ENCODE data around the gene BSPRY. TPM values are rescaled to one million over a fixed set of nuclear protein-coding genes. Genes with fewer than 3 reads are reported as not detected.

The BSPRY gene
- total RNA-seq, 1 donor = not detected

DNA sequence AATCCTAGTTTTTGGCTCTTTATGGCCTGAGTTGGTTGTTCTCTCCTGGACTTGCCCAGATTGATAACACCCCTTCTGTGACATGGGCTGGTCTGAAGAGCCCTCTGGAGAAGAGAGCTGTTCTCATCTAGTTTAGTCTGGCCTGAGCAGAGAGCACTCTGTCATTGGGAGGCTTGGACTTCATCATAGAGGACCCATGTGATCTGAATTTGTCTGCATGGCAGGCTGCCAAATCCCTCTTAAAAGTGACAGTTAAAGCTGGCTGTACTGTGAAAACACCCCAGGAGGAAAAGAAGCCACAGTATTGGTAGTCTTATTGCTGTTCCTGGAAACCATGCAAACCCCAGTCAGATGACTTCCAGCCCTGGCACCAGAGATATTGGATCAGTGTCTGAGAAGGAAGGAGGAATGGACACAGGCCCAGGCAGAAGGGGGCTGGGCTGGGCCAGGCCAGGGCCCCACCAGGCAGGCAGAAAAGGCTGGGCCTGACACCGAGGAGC, 5.6 kb upstream of the BSPRY start:
- H3K27me3 ChIP-seq (ENCODE audit: insufficient read depth, low read length) = peaks cover 5% of the 10 kb centered on the region
- DNase-seq (ENCODE audit: insufficient read length, low spot score, missing footprints) = peak; percentile 93
- no peaks in the 10 kb centered on the region for H3K79me2 ChIP-seq (ENCODE audit: insufficient read depth, low read length)
- no peaks in the 10 kb centered on the region for H4K20me1 ChIP-seq (ENCODE audit: insufficient read depth, low read length)
- H3K4me2 ChIP-seq (ENCODE audit: insufficient read depth, low read length) = no peak overlapping the region
- H2AFZ ChIP-seq (ENCODE audit: low read length) = peak overlapping the region; percentile 77
- H3K27ac ChIP-seq (ENCODE audit: low read depth, low read length) = no peak overlapping the region
- no peak overlapping the region for H3K4me3 ChIP-seq (ENCODE audit: insufficient read depth, low read length)
- peaks cover 13% of the 10 kb centered on the region for H3K4me1 ChIP-seq (ENCODE audit: insufficient read depth, low read length)
- no peaks in the 10 kb centered on the region for H3K9me3 ChIP-seq (ENCODE audit: low read depth, low read length)
- no peaks in the 10 kb centered on the region for H3K36me3 ChIP-seq (ENCODE audit: insufficient read depth, low read length)
- TF ChIP-seq, protein P1, sequence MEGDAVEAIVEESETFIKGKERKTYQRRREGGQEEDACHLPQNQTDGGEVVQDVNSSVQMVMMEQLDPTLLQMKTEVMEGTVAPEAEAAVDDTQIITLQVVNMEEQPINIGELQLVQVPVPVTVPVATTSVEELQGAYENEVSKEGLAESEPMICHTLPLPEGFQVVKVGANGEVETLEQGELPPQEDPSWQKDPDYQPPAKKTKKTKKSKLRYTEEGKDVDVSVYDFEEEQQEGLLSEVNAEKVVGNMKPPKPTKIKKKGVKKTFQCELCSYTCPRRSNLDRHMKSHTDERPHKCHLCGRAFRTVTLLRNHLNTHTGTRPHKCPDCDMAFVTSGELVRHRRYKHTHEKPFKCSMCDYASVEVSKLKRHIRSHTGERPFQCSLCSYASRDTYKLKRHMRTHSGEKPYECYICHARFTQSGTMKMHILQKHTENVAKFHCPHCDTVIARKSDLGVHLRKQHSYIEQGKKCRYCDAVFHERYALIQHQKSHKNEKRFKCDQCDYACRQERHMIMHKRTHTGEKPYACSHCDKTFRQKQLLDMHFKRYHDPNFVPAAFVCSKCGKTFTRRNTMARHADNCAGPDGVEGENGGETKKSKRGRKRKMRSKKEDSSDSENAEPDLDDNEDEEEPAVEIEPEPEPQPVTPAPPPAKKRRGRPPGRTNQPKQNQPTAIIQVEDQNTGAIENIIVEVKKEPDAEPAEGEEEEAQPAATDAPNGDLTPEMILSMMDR (IDR thresholded peaks at IDR 0.05; ENCODE audit: extremely low read depth, low read depth, low read length) = no peak

DNA sequence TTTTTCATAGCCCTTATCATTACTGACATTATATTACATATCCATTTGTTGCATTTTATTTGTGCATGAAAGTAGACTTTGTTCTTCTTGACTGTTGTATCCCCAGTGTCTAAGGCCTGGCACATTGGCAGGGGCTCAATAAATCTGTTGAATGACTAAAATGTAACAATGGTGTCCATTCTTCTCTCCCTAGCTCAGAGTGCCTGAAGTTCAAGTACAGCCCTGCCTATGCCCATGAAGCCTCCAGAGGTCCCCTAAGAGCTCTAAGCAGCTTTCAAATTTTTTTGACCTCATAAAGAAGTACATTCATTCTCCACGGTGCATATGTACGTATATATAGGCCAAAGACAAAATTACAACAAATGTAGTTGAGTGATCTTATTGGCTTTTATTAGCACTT, 4.2 kb upstream of the BSPRY start:
- Histone ChIP-seq H3K79me2 (ENCODE audit: insufficient read depth, low read length) (no peaks in the 10 kb centered on the region), H3K4me1 (ENCODE audit: insufficient read depth, low read length) (peaks cover 8% of the 10 kb centered on the region), H4K20me1 (ENCODE audit: insufficient read depth, low read length) (no peaks in the 10 kb centered on the region), H3K27me3 (ENCODE audit: insufficient read depth, low read length) (peaks cover 19% of the 10 kb centered on the region), H2AFZ (ENCODE audit: low read length) (no peak overlapping the region), H3K4me3 (ENCODE audit: insufficient read depth, low read length) (no peak overlapping the region), H3K36me3 (ENCODE audit: insufficient read depth, low read length) (no peaks in the 10 kb centered on the region), H3K27ac (ENCODE audit: low read depth, low read length) (no peak overlapping the region), H3K9me3 (ENCODE audit: low read depth, low read length) (no peaks in the 10 kb centered on the region), H3K4me2 (ENCODE audit: insufficient read depth, low read length) (no peak overlapping the region)
- TF ChIP-seq, protein P1 (IDR thresholded peaks at IDR 0.05; ENCODE audit: extremely low read depth, low read depth, low read length) = no peak
- DNase-seq (ENCODE audit: insufficient read length, low spot score, missing footprints) = no peak

DNA sequence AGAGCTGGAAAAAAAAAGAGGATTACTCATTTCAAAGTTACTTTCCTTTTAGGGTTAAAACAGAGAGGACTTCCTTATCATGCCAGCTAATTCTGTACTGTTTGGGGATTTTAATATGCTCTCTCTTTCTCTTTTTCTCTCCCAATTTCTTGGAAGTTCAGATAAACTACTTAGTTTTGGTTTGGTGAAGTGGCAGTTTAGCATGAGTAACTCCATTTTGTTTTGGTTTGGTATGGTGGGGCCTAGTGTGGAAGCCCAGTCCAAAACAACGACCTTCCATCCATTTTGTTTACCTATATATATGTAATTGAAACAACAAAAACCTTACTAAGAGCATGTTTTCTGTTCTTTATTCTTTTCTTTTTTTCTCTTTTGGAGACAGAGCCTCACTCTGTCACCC, 3.7 kb upstream of the BSPRY start:
- Histone ChIP-seq H2AFZ (ENCODE audit: low read length) (no peak overlapping the region), H3K27me3 (ENCODE audit: insufficient read depth, low read length) (peaks cover 24% of the 10 kb centered on the region), H3K4me1 (ENCODE audit: insufficient read depth, low read length) (peaks cover 4% of the 10 kb centered on the region), H3K4me2 (ENCODE audit: insufficient read depth, low read length) (no peak overlapping the region), H3K9me3 (ENCODE audit: low read depth, low read length) (no peaks in the 10 kb centered on the region), H3K27ac (ENCODE audit: low read depth, low read length) (no peak overlapping the region), H3K4me3 (ENCODE audit: insufficient read depth, low read length) (no peak overlapping the region), H3K79me2 (ENCODE audit: insufficient read depth, low read length) (no peaks in the 10 kb centered on the region), H4K20me1 (ENCODE audit: insufficient read depth, low read length) (no peaks in the 10 kb centered on the region), H3K36me3 (ENCODE audit: insufficient read depth, low read length) (no peaks in the 10 kb centered on the region)
- TF ChIP-seq, protein P1 (IDR thresholded peaks at IDR 0.05; ENCODE audit: extremely low read depth, low read depth, low read length) = no peak
- DNase-seq (ENCODE audit: insufficient read length, low spot score, missing footprints) = peak; percentile 53

DNA sequence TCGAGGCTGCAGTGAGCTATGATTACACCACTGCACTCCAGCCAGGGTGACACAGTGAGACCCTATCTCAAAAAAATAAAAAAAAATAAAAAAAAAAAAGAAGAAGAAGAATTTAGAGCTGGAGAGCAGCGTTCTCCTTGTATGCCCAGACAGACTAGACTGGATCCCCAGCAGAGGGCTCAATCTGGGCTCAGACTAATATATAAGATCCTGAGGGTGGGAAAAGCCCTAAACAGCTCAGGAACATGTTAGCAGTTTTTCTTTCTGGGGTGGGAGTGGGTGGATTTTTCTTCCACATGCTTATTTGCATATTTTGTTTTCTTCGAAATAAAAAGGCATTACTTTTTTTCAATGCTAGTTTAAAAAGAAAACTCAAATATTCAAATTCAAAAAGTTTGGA, 904 bp upstream of the BSPRY start:
- H3K36me3 ChIP-seq (ENCODE audit: insufficient read depth, low read length) = no peaks in the 10 kb centered on the region
- no peak overlapping the region for H2AFZ ChIP-seq (ENCODE audit: low read length)
- no peak overlapping the region for H3K4me3 ChIP-seq (ENCODE audit: insufficient read depth, low read length)
- H4K20me1 ChIP-seq (ENCODE audit: insufficient read depth, low read length) = no peaks in the 10 kb centered on the region
- peaks cover 41% of the 10 kb centered on the region for H3K27me3 ChIP-seq (ENCODE audit: insufficient read depth, low read length)
- H3K79me2 ChIP-seq (ENCODE audit: insufficient read depth, low read length) = no peaks in the 10 kb centered on the region
- no peaks in the 10 kb centered on the region for H3K9me3 ChIP-seq (ENCODE audit: low read depth, low read length)
- H3K4me1 ChIP-seq (ENCODE audit: insufficient read depth, low read length) = peaks cover 4% of the 10 kb centered on the region
- TF ChIP-seq, protein P1 (IDR thresholded peaks at IDR 0.05; ENCODE audit: extremely low read depth, low read depth, low read length) = no peak
- no peak overlapping the region for H3K27ac ChIP-seq (ENCODE audit: low read depth, low read length)
- DNase-seq (ENCODE audit: insufficient read length, low spot score, missing footprints) = no peak
- no peak overlapping the region for H3K4me2 ChIP-seq (ENCODE audit: insufficient read depth, low read length)

All from osteoblast (primary cell).